B cell (primary cell): ENCODE data around the gene PBX1. TPM values are rescaled to one million over a fixed set of nuclear protein-coding genes. Genes with fewer than 3 reads are reported as not detected.

ENCODE experiments used
- ATAC-seq: fragments of 200-7000 bp; cut with Tn5 transposase; one replicate; pipeline ENCODE4 v1.10.0; 2021; ENCODE audit warnings: low read depth, mild to moderate bottlenecking, moderate number of reproducible peaks, moderate library complexity
- CTCF ChIA-PET: fragments of 350-600 bp; sonication (Branson Sonifier 250); formaldehyde crosslinking; loops from one replicate; lab custom pipeline; 2021; ENCODE audit warnings: antibody characterized with exemption, inconsistent platforms; lab: Charles Lee
- POLR2A ChIA-PET: fragments of 350-600 bp; sonication (Branson Sonifier 250); formaldehyde crosslinking; loops from one replicate; lab custom pipeline; 2021; ENCODE audit warnings: antibody characterized with exemption; lab: Charles Lee
- DNase-seq: peaks from one replicate; pipeline ENCODE4 v3.0.0; 2013
- H2AFZ ChIP-seq: 2 replicates; pipeline ENCODE4 v1.6.1; 2012; ENCODE audit warnings: mild to moderate bottlenecking, low read depth, low read length; ENCODE audit not compliant: insufficient read depth, poor library complexity, severe bottlenecking
- H3K27ac ChIP-seq, 2 donors: 1 replicate in 1 of 2; 2 replicates in 1 of 2; pipeline ENCODE4 v1.5.1; 2012 to 2013; ENCODE audit warnings: low read length in 2 of 2, mild to moderate bottlenecking in 2 of 2, moderate library complexity in 1 of 2
- H3K27me3 ChIP-seq, 4 experiments: fragments of 200-600 bp in 1 of 4; sonication (generic) in 1 of 4; replicated peaks in 1 of 4; 1 replicate in 2 of 4; 2 replicates in 2 of 4; pipeline versions ENCODE4 v1.6.1 to v1.7.0; 2013 to 2016; ENCODE audit warnings: low read length in 3 of 4, mild to moderate bottlenecking in 2 of 4, mixed read lengths in 1 of 4, moderate library complexity in 1 of 4; ENCODE audit not compliant: insufficient read depth in 4 of 4, control insufficient read depth in 3 of 4; ENCODE audit errors: control extremely low read depth in 1 of 4
- H3K36me3 ChIP-seq, 2 experiments: replicated peaks in 1 of 2; 1 replicate in 1 of 2; 2 replicates in 1 of 2; pipeline versions ENCODE4 v1.6.1 to v1.7.1; 2013; ENCODE audit warnings: low read length in 1 of 2; ENCODE audit not compliant: insufficient read depth in 2 of 2, control insufficient read depth in 1 of 2; ENCODE audit errors: control extremely low read depth in 1 of 2, extremely low read depth in 1 of 2
- H3K4me1 ChIP-seq, 2 donors: fragments of 200-600 bp in 1 of 2; sonication (generic) in 1 of 2; 1 replicate in 1 of 2; 2 replicates in 1 of 2; pipeline versions ENCODE4 v1.5.1 to v1.6.1; 2013 to 2017; ENCODE audit warnings: low read length in 2 of 2; ENCODE audit not compliant: control insufficient read depth in 2 of 2, insufficient read depth in 2 of 2
- H3K4me2 ChIP-seq: replicated peaks from 2 replicates; pipeline ENCODE3; 2012; ENCODE audit warnings: mild to moderate bottlenecking, low read depth, low read length; ENCODE audit not compliant: poor library complexity, severe bottlenecking
- H3K4me3 ChIP-seq, 5 experiments: fragments of 200-600 bp in 1 of 5; sonication (generic) in 1 of 5; 1 replicate in 3 of 5; 2 replicates in 2 of 5; pipeline versions ENCODE4 v1.5.1 to v1.7.0; 2011 to 2016; ENCODE audit warnings: low read length in 4 of 5, mild to moderate bottlenecking in 4 of 5, low read depth in 2 of 5, control low read depth in 1 of 5, moderate library complexity in 1 of 5; ENCODE audit not compliant: insufficient read depth in 1 of 5; ENCODE audit errors: control extremely low read depth in 1 of 5, extremely low read depth in 1 of 5
- H3K79me2 ChIP-seq: fragments of 200-600 bp; sonication (generic); one replicate; pipeline ENCODE4 v1.6.0; 2016; ENCODE audit warnings: low read length; ENCODE audit not compliant: control insufficient read depth, insufficient read depth
- H3K9ac ChIP-seq: fragments of 200-600 bp; sonication (generic); 2 replicates; pipeline ENCODE4 v1.6.1; 2017; ENCODE audit warnings: mild to moderate bottlenecking, low read length, moderate library complexity
- H3K9me3 ChIP-seq, 3 donors: one replicate each; pipeline versions ENCODE4 v1.6.1 to v1.7.1; 2013; ENCODE audit warnings: low read length in 2 of 3; ENCODE audit not compliant: control insufficient read depth in 2 of 3, insufficient read depth in 1 of 3; ENCODE audit errors: control extremely low read depth in 1 of 3
- H4K20me1 ChIP-seq: 2 replicates; pipeline ENCODE4 v1.6.0; 2012; ENCODE audit warnings: mild to moderate bottlenecking, low read length; ENCODE audit not compliant: insufficient read depth, control insufficient read depth, poor library complexity, severe bottlenecking
- H3K27ac Mint-ChIP-seq: one replicate; pipeline ENCODE4 v1.8.0; 2021; ENCODE audit warnings: mixed read lengths
- H3K27me3 Mint-ChIP-seq: one replicate; pipeline ENCODE4 v1.8.0; 2021; ENCODE audit warnings: mixed read lengths
- H3K4me1 Mint-ChIP-seq: one replicate; pipeline ENCODE4 v1.8.0; 2021; ENCODE audit warnings: mixed read lengths
- H3K4me3 Mint-ChIP-seq: one replicate; pipeline ENCODE4 v1.8.0; 2021; ENCODE audit warnings: mixed read lengths
- H3K9me3 Mint-ChIP-seq: one replicate; pipeline ENCODE4 v1.8.0; 2022; ENCODE audit warnings: mixed read lengths; ENCODE audit not compliant: insufficient read depth
- EZH2 ChIP-seq: IDR thresholded peaks from 2 replicates; pipeline ENCODE4 v1.6.1; 2012; ENCODE audit warnings: borderline replicate concordance, low read depth, mild to moderate bottlenecking, moderate library complexity, low read length; ENCODE audit not compliant: insufficient read depth, poor library complexity, severe bottlenecking
- WGBS: methylation state at CpG from one replicate; pipeline ENCODE4 v1.1.5; 2013; ENCODE audit warnings: missing lambda C conversion rate; ENCODE audit not compliant: insufficient coverage; 5-methylcytosine and 5-hydroxymethylcytosine counted together
- intact Hi-C: fragments of 100-400 bp; cut with micrococcal nuclease; formaldehyde crosslinking; loops from one replicate; pipeline ENCODE4 v1.10.0; 2022
- polyA plus RNA-seq: library from polyadenylated mRNA; depleted of rRNA; stranded (reverse); fragments of >200 nt; gene quantifications from 2 replicates; pipeline ENCODE4 v1.2.3, GENCODE V29; 2012
- total RNA-seq, 2 donors: library from RNA; stranded (reverse); fragments of 120-200 nt in 1 of 2; gene quantifications; 1 replicate in 1 of 2; 2 replicates in 1 of 2; pipeline versions ENCODE4 v1.2.3 to v1.2.4, GENCODE V29; 2013 to 2022
- TF ChIP-seq, protein P1 (sequence below): fragments of 200-600 bp; IDR thresholded peaks from one replicate; pipeline ENCODE4 v1.8.0; 2022; ENCODE audit warnings: antibody characterized with exemption, mild to moderate bottlenecking

Gene PBX1
- total and polyA plus RNA-seq, 2 donors (not counting 1 experiment from before 2014, with no cell fraction given), result 0.32 TPM; not detected in 1

DNA sequence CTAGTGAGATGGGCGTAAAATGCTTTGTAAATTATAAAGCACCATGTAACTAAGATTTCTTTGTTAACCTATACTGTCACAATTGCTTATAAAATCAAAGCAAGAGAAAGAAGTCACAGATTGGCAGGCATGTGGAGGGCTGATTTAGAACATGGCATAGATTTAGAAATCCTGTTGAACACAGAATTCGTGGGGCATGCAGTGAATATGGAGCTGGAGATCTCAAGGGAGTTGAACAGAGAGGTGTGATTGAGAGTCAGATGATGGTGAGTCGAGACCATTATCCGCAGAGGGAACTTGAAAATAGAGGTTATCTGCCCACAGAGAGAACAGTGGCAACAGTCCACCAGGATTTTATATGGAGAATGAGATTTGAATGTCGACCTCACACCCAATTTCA, 27.6 kb downstream of the PBX1 start:
- Mint-ChIP-seq H3K27me3 (peaks cover 19% of the 10 kb centered on the region), H3K4me3 (no peak overlapping the region), H3K9me3 (no peaks in the 10 kb centered on the region), H3K4me1 (no peaks in the 10 kb centered on the region), H3K27ac (no peak overlapping the region)
- DNase-seq, result no peak
- H4K20me1 ChIP-seq, result no peaks in the 10 kb centered on the region
- H3K36me3 ChIP-seq, result no peaks in the 10 kb centered on the region
- peaks cover 0 to 10% (median 0%) of the 10 kb centered on the region in 4 experiments for H3K27me3 ChIP-seq
- no peaks in the 10 kb centered on the region for H3K4me1 ChIP-seq
- WGBS, result 88% methylated on average over 3 of the region's 5 CpGs
- intact Hi-C loops, result no loop called here
- ATAC-seq, result no peak
- H2AFZ ChIP-seq, result no peak overlapping the region
- ChIA-PET CTCF (no interaction called here), POLR2A (no interaction called here)
- H3K4me3 ChIP-seq, result no peak overlapping the region
- H3K9me3 ChIP-seq, result no peaks in the 10 kb centered on the region
- H3K27ac ChIP-seq, result no peak overlapping the region
- no peak overlapping the region for H3K9ac ChIP-seq
- no peak overlapping the region for H3K4me2 ChIP-seq
- no peak for TF ChIP-seq EZH2
- TF ChIP-seq, protein P1, sequence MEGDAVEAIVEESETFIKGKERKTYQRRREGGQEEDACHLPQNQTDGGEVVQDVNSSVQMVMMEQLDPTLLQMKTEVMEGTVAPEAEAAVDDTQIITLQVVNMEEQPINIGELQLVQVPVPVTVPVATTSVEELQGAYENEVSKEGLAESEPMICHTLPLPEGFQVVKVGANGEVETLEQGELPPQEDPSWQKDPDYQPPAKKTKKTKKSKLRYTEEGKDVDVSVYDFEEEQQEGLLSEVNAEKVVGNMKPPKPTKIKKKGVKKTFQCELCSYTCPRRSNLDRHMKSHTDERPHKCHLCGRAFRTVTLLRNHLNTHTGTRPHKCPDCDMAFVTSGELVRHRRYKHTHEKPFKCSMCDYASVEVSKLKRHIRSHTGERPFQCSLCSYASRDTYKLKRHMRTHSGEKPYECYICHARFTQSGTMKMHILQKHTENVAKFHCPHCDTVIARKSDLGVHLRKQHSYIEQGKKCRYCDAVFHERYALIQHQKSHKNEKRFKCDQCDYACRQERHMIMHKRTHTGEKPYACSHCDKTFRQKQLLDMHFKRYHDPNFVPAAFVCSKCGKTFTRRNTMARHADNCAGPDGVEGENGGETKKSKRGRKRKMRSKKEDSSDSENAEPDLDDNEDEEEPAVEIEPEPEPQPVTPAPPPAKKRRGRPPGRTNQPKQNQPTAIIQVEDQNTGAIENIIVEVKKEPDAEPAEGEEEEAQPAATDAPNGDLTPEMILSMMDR, result no peak
- no peaks in the 10 kb centered on the region for H3K79me2 ChIP-seq

- H3K9me3 ChIP-seq, result peaks cover 0 to 5% (median 0%) of the 10 kb centered on the region in 3 donors
- H3K27ac Mint-ChIP-seq, result no peak overlapping the region
- no peaks in the 10 kb centered on the region for H3K79me2 ChIP-seq
- no peak overlapping the region for H3K9ac ChIP-seq
- no peak overlapping the region for H3K27ac ChIP-seq
- H3K27me3 ChIP-seq, result peaks cover 0 to 12% (median 0%) of the 10 kb centered on the region in 4 experiments
- intact Hi-C loops, result no loop called here
- no peak overlapping the region for H3K4me3 Mint-ChIP-seq
- H3K4me1 ChIP-seq, result no peaks in the 10 kb centered on the region
- POLR2A ChIA-PET, result no interaction called here
- H4K20me1 ChIP-seq, result no peaks in the 10 kb centered on the region
- H2AFZ ChIP-seq, result no peak overlapping the region
- H3K9me3 Mint-ChIP-seq, result no peaks in the 10 kb centered on the region
- H3K27me3 Mint-ChIP-seq, result peaks cover 19% of the 10 kb centered on the region
- no peak overlapping the region for H3K4me2 ChIP-seq
- ATAC-seq (no peak), DNase-seq (no peak)
- TF ChIP-seq, protein P1, result no peak
- TF ChIP-seq EZH2, result no peak
- WGBS, result 93% methylated on average over 10 of the region's 12 CpGs
- no peaks in the 10 kb centered on the region for H3K36me3 ChIP-seq
- CTCF ChIA-PET, result no interaction called here
- H3K4me1 Mint-ChIP-seq, result no peaks in the 10 kb centered on the region
- no peak overlapping the region for H3K4me3 ChIP-seq
These were observed 28.9 kb downstream of the PBX1 start for GRCh38 chr1:164587617-164588501.
